Endodermal cell (in vitro differentiated cells): Measurements from ENCODE around the gene LGI4. TPM values are rescaled to one million over a fixed set of nuclear protein-coding genes. Genes with fewer than 3 reads are reported as not detected.
A peak's percentile ranks its signal among the peaks of the same experiment; 100 is the strongest.

Source experiments
- DNase-seq: peaks from one replicate; pipeline ENCODE4 v3.0.0-alpha.2; 2017
- H3K27ac ChIP-seq: 2 replicates; pipeline ENCODE4 v1.5.1; 2013; ENCODE audit warnings: mild to moderate bottlenecking, low read depth, low read length, moderate library complexity
- H3K27me3 ChIP-seq: 2 replicates; pipeline ENCODE4 v1.6.1; 2013; ENCODE audit warnings: mild to moderate bottlenecking, low read length, moderate library complexity; ENCODE audit not compliant: insufficient read depth, control insufficient read depth, poor library complexity, severe bottlenecking
- H3K36me3 ChIP-seq: 2 replicates; pipeline ENCODE4 v1.7.0; 2013; ENCODE audit warnings: mild to moderate bottlenecking, low read length, moderate library complexity; ENCODE audit not compliant: control insufficient read depth, insufficient read depth
- H3K4me1 ChIP-seq: one replicate; pipeline ENCODE4 v1.7.0; 2013; ENCODE audit warnings: low read length; ENCODE audit not compliant: control insufficient read depth, insufficient read depth
- H3K4me3 ChIP-seq: 2 replicates; pipeline ENCODE4 v1.5.1; 2013; ENCODE audit warnings: mild to moderate bottlenecking, low read length, moderate library complexity
- H3K9ac ChIP-seq: 2 replicates; pipeline ENCODE4 v1.6.1; 2013; ENCODE audit warnings: mild to moderate bottlenecking, low read length, moderate library complexity; ENCODE audit not compliant: poor library complexity, severe bottlenecking; ENCODE audit errors: extremely low read depth
- H3K9me3 ChIP-seq: 2 replicates; pipeline ENCODE4 v1.6.1; 2013; ENCODE audit warnings: mild to moderate bottlenecking, low read length, moderate library complexity; ENCODE audit not compliant: control insufficient read depth
- H3K27ac Mint-ChIP-seq: 2 replicates; pipeline ENCODE4 v1.8.0; 2020; ENCODE audit warnings: mixed read lengths
- H3K27me3 Mint-ChIP-seq: 2 replicates; pipeline ENCODE4 v1.8.0; 2021; ENCODE audit warnings: mild to moderate bottlenecking, mixed read lengths; ENCODE audit not compliant: insufficient read depth
- H3K36me3 Mint-ChIP-seq: 2 replicates; pipeline ENCODE4 v1.8.0; 2020; ENCODE audit warnings: low read depth, mixed read lengths
- H3K4me1 Mint-ChIP-seq: 2 replicates; pipeline ENCODE4 v1.8.0; 2020; ENCODE audit warnings: mixed read lengths
- H3K4me3 Mint-ChIP-seq: 2 replicates; pipeline ENCODE4 v1.8.0; 2020; ENCODE audit warnings: mild to moderate bottlenecking, moderate library complexity, mixed read lengths
- H3K9me3 Mint-ChIP-seq: 2 replicates; pipeline ENCODE4 v1.8.0; 2020; ENCODE audit warnings: mild to moderate bottlenecking, mixed read lengths
- CTCF ChIP-seq: fragments of 200-600 bp; sonication (generic); conservative IDR thresholded peaks from 2 replicates; pipeline ENCODE4 v1.5.0; 2021; ENCODE audit warnings: antibody characterized with exemption, mild to moderate bottlenecking
- WGBS, 2 experiments: methylation state at CpG; one replicate each; pipeline versions ENCODE4 v1.1.5 to v1.1.7; 2013; ENCODE audit warnings: missing lambda C conversion rate in 2 of 2, mixed read lengths in 1 of 2; ENCODE audit not compliant: insufficient coverage in 1 of 2, insufficient read length in 1 of 2; 5-methylcytosine and 5-hydroxymethylcytosine counted together
- total RNA-seq, 2 donors: library from RNA; stranded (reverse); fragmentation: NEBNext Ultra II Directional in 1 of 2; extraction: Animal tissue kit (Norgen Biotek cat#: 25700) in 1 of 2; gene quantifications; 2 replicates in 1 of 2; 3 replicates in 1 of 2; pipeline ENCODE4 v1.2.1, GENCODE V29; 2021

Gene LGI4
- total RNA-seq, 2 donors from 2014 or later: 0.27 to 0.37 TPM

GRCh38 chr19:35135389-35135909, 590 bp upstream of the LGI4 start:
- H3K27me3 Mint-ChIP-seq: peaks cover 4% of the 10 kb centered on the region
- H3K27me3 ChIP-seq: peaks cover 6% of the 10 kb centered on the region
- H3K9me3 ChIP-seq: no peaks in the 10 kb centered on the region
- H3K9me3 Mint-ChIP-seq: no peaks in the 10 kb centered on the region
- H3K4me1 Mint-ChIP-seq: peaks cover 4% of the 10 kb centered on the region
- peak; percentile 94 for DNase-seq
- H3K36me3 ChIP-seq: no peaks in the 10 kb centered on the region
- no peak overlapping the region for H3K9ac ChIP-seq
- no peaks in the 10 kb centered on the region for H3K36me3 Mint-ChIP-seq
- no peaks in the 10 kb centered on the region for H3K4me1 ChIP-seq
- TF ChIP-seq CTCF: peak; percentile 95
- H3K4me3 Mint-ChIP-seq: no peak overlapping the region
- no peak overlapping the region for H3K4me3 ChIP-seq
- 4% methylated on average over 6 of the region's 7 CpGs; no CpG with 5 or more reads in 1 of the 2 experiments for WGBS, 2 experiments
- H3K27ac Mint-ChIP-seq: no peak overlapping the region
- H3K27ac ChIP-seq: no peak overlapping the region

GRCh38 chr19:35133826-35134225, 1.0 kb downstream of the LGI4 start:
- Histone ChIP-seq H3K27ac (no peak overlapping the region), H3K4me1 (no peaks in the 10 kb centered on the region), H3K4me3 (no peak overlapping the region), H3K9me3 (no peaks in the 10 kb centered on the region), H3K9ac (no peak overlapping the region), H3K27me3 (no peaks in the 10 kb centered on the region), H3K36me3 (no peaks in the 10 kb centered on the region)
- TF ChIP-seq CTCF: no peak
- no peak overlapping the region for H3K27ac Mint-ChIP-seq
- H3K27me3 Mint-ChIP-seq: no peaks in the 10 kb centered on the region
- DNase-seq: no peak
- H3K4me3 Mint-ChIP-seq: no peak overlapping the region
- WGBS, 2 experiments: 82 to 97% methylated on average over 7 to 11 of the region's 11 CpGs
- no peaks in the 10 kb centered on the region for H3K36me3 Mint-ChIP-seq
- H3K9me3 Mint-ChIP-seq: no peaks in the 10 kb centered on the region
- H3K4me1 Mint-ChIP-seq: peaks cover 3% of the 10 kb centered on the region

- H3K27ac Mint-ChIP-seq: no peak overlapping the region
- H3K27me3 Mint-ChIP-seq: no peaks in the 10 kb centered on the region
- Histone ChIP-seq H3K4me1 (no peaks in the 10 kb centered on the region), H3K27me3 (no peaks in the 10 kb centered on the region), H3K9me3 (no peaks in the 10 kb centered on the region), H3K27ac (no peak overlapping the region), H3K4me3 (no peak overlapping the region), H3K36me3 (no peaks in the 10 kb centered on the region), H3K9ac (no peak overlapping the region)
- no peak for DNase-seq
- TF ChIP-seq CTCF: no peak
- H3K4me3 Mint-ChIP-seq: no peak overlapping the region
- peaks cover 2% of the 10 kb centered on the region for H3K4me1 Mint-ChIP-seq
- no peaks in the 10 kb centered on the region for H3K9me3 Mint-ChIP-seq
- no peaks in the 10 kb centered on the region for H3K36me3 Mint-ChIP-seq
These were observed 2.6 kb downstream of the LGI4 start for GRCh38 chr19:35132254-35132653.
